HCT116 (cell line): Measurements from ENCODE around the gene EMILIN2. TPM values are rescaled to one million over a fixed set of nuclear protein-coding genes. Genes with fewer than 3 reads are reported as not detected.

Experiments used
- ATAC-seq: fragments of 200-7000 bp; cut with Tn5 transposase; 2 replicates; pipeline ENCODE4 v1.9.1; 2020; ENCODE audit warnings: mild to moderate bottlenecking, moderate library complexity
- BruUV-seq: library from RNA; stranded (reverse); fragments of 400-500 nt; replicated peaks from 2 replicates; lab custom pipeline; 2021; lab: Mats Ljungman, UMichigan
- CTCF ChIA-PET: fragments of 300-600 bp; sonication (Branson Sonifier 250); formaldehyde crosslinking; loops from one replicate; lab custom pipeline; 2021; ENCODE audit warnings: antibody characterized with exemption; lab: Charles Lee
- POLR2A ChIA-PET: fragments of 300-600, 350-600 bp; sonication (Branson Sonifier 250); formaldehyde crosslinking; loops from one replicate; lab custom pipeline; 2021; ENCODE audit warnings: antibody characterized with exemption; lab: Charles Lee
- RAD21 ChIA-PET, 2 experiments: fragments of 300-600 bp; sonication (Branson Sonifier 250); formaldehyde crosslinking; loops; one replicate each; lab custom pipeline; 2023; ENCODE audit warnings: low total read pairs in 2 of 2; ENCODE audit not compliant: uncharacterized antibody in 2 of 2, unreplicated experiment in 2 of 2, low non-redundant PET in 1 of 2; lab: Charles Lee
- DNase-seq: peaks from one replicate; pipeline ENCODE4 v3.0.0-alpha.2; 2010; ENCODE audit warnings: low read depth, low spot score
- H2AFZ ChIP-seq: fragments of 200-600 bp; shearing (Covaris generic), sonication (generic); 2 replicates; pipeline ENCODE4 v1.6.1; 2017; ENCODE audit warnings: low read depth, mixed run types, mixed read lengths, antibody characterized with exemption, low read length; ENCODE audit not compliant: poor library complexity, severe bottlenecking
- H3K27ac ChIP-seq: 2 replicates; pipeline ENCODE4 v1.5.1; 2012; ENCODE audit warnings: low read depth, low read length
- H3K27me3 ChIP-seq: fragments of 200-600 bp; sonication (generic); 2 replicates; pipeline ENCODE4 v1.6.1; 2016; ENCODE audit warnings: mixed run types, low read length, mixed read lengths; ENCODE audit not compliant: insufficient read depth
- H3K36me3 ChIP-seq, 2 experiments: fragments of 200-500 bp in 1 of 2; fragments of 200-600 bp in 1 of 2; sonication (Bioruptor generic) in 1 of 2; sonication (generic) in 1 of 2; 2 replicates each; pipeline versions ENCODE4 v1.5.1 to v1.6.1; 2014 to 2016; ENCODE audit warnings: low read length in 2 of 2, inconsistent platforms in 1 of 2, mixed read lengths in 1 of 2, mixed run types in 1 of 2; ENCODE audit not compliant: insufficient read depth in 2 of 2, control insufficient read depth in 1 of 2
- H3K4me1 ChIP-seq, 2 experiments: fragments of 200-600 bp in 1 of 2; sonication (generic) in 1 of 2; 2 replicates each; pipeline versions ENCODE4 v1.5.1 to v1.6.1; 2012 to 2017; ENCODE audit warnings: low read length in 2 of 2, inconsistent platforms in 1 of 2, mild to moderate bottlenecking in 1 of 2, mixed read lengths in 1 of 2, mixed run types in 1 of 2, moderate library complexity in 1 of 2; ENCODE audit not compliant: insufficient read depth in 2 of 2, control insufficient read depth in 1 of 2
- H3K4me2 ChIP-seq: fragments of 200-600 bp; sonication (generic); 2 replicates; pipeline ENCODE4 v1.6.1; 2017; ENCODE audit warnings: mixed run types, low read length, mixed read lengths
- H3K4me3 ChIP-seq, 2 experiments: fragments of 200-600 bp in 1 of 2; sonication (generic) in 1 of 2; replicated peaks in 1 of 2; 2 replicates each; pipeline ENCODE4 v1.5.1; 2011 to 2016; ENCODE audit warnings: low read length in 2 of 2, control low read depth in 1 of 2, low read depth in 1 of 2, mild to moderate bottlenecking in 1 of 2, mixed read lengths in 1 of 2, mixed run types in 1 of 2
- H3K79me2 ChIP-seq: fragments of 200-600 bp; sonication (generic); 2 replicates; pipeline ENCODE4 v1.6.1; 2017; ENCODE audit warnings: mild to moderate bottlenecking, mixed run types, low read length, moderate library complexity, mixed read lengths; ENCODE audit not compliant: insufficient read depth
- H3K9ac ChIP-seq: fragments of 200-600 bp; sonication (generic); 2 replicates; pipeline ENCODE4 v1.6.1; 2016; ENCODE audit warnings: low read length, mixed read lengths
- H3K9me2 ChIP-seq: fragments of 200-600 bp; sonication (generic), shearing (Covaris generic); 2 replicates; pipeline ENCODE4 v1.6.1; 2017; ENCODE audit warnings: mixed run types, mild to moderate bottlenecking, moderate library complexity; ENCODE audit not compliant: insufficient read depth
- H3K9me3 ChIP-seq, 2 experiments: fragments of 200-500 bp in 1 of 2; fragments of 200-600 bp in 1 of 2; sonication (Bioruptor generic) in 1 of 2; sonication (generic) in 1 of 2; 2 replicates each; pipeline ENCODE4 v1.6.1; 2014 to 2017; ENCODE audit warnings: low read length in 2 of 2, mixed read lengths in 2 of 2, inconsistent platforms in 1 of 2, low read depth in 1 of 2, mild to moderate bottlenecking in 1 of 2, mixed run types in 1 of 2, moderate library complexity in 1 of 2; ENCODE audit not compliant: control insufficient read depth in 1 of 2, insufficient read depth in 1 of 2
- H4K20me1 ChIP-seq: fragments of 200-600 bp; sonication (generic), shearing (Covaris generic); 2 replicates; pipeline ENCODE4 v1.6.1; 2017; ENCODE audit warnings: mixed run types, mild to moderate bottlenecking, moderate library complexity; ENCODE audit not compliant: insufficient read depth
- CEBPB ChIP-seq: IDR thresholded peaks from 2 replicates; pipeline ENCODE4 v1.6.1; 2012; ENCODE audit warnings: low read depth
- ELF1 ChIP-seq: IDR thresholded peaks from 2 replicates; pipeline ENCODE4 v1.6.1; 2012; ENCODE audit warnings: low read depth, borderline replicate concordance
- EZH2 ChIP-seq: fragments of 200-600 bp; sonication (generic); IDR thresholded peaks from 2 replicates; pipeline ENCODE4 v1.6.1; 2017; ENCODE audit warnings: antibody characterized with exemption, mixed run types
- EZH2phosphoT487 ChIP-seq: fragments of 200-600 bp; IDR thresholded peaks from 2 replicates; pipeline ENCODE4 v1.6.1; 2018; ENCODE audit warnings: antibody characterized with exemption, borderline replicate concordance
- JUND ChIP-seq: IDR thresholded peaks from 2 replicates; pipeline ENCODE4 v1.6.1; 2012
- POLR2A ChIP-seq: IDR thresholded peaks from 2 replicates; pipeline ENCODE4 v1.7.0; 2011; ENCODE audit warnings: borderline replicate concordance; ENCODE audit not compliant: insufficient read depth, insufficient read length; ENCODE audit errors: extremely low read depth
- RAD21 ChIP-seq: IDR thresholded peaks from 2 replicates; pipeline ENCODE4 v1.6.1; 2012; ENCODE audit warnings: low read depth, mild to moderate bottlenecking
- SIN3A ChIP-seq: IDR thresholded peaks from 2 replicates; pipeline ENCODE4 v1.6.1; 2012; ENCODE audit warnings: low read depth
- SRF ChIP-seq: IDR thresholded peaks from 2 replicates; pipeline ENCODE4 v1.6.1; 2012; ENCODE audit warnings: low read depth
- TCF7L2 ChIP-seq: IDR thresholded peaks from 2 replicates; pipeline ENCODE4 v1.7.0; 2011; ENCODE audit warnings: borderline replicate concordance, inconsistent platforms; ENCODE audit not compliant: insufficient read depth, insufficient read length; ENCODE audit errors: extremely low read depth
- YY1 ChIP-seq: IDR thresholded peaks from 2 replicates; pipeline ENCODE4 v1.6.1; 2011; ENCODE audit warnings: low read length, low read depth, moderate library complexity, mild to moderate bottlenecking; ENCODE audit not compliant: insufficient replicate concordance; ENCODE audit errors: extremely low read depth
- ZFX ChIP-seq: fragments of 450-650 bp; IDR thresholded peaks from 2 replicates; pipeline ENCODE4 v1.6.1; 2017
- intact Hi-C: fragments of 100-400 bp; cut with micrococcal nuclease; formaldehyde crosslinking; loops from 2 replicates; pipeline ENCODE4 v1.10.0; 2022
- total RNA-seq: library from RNA; stranded (reverse); gene quantifications from one replicate; pipeline ENCODE4 v1.2.1, GENCODE V29; 2021; ENCODE audit not compliant: unreplicated experiment
- TF ChIP-seq, protein P1 (sequence below): IDR thresholded peaks from 2 replicates; pipeline ENCODE4 v1.6.1; 2011; ENCODE audit warnings: mild to moderate bottlenecking, low read length, moderate library complexity; ENCODE audit not compliant: insufficient replicate concordance; ENCODE audit errors: extremely low read depth
- TF ChIP-seq, protein P2 (sequence below): IDR thresholded peaks from 2 replicates; pipeline ENCODE4 v1.6.1; 2012

The EMILIN2 gene
- total RNA-seq, 1 experiment from 2014 or later = 23.4 TPM

DNA sequence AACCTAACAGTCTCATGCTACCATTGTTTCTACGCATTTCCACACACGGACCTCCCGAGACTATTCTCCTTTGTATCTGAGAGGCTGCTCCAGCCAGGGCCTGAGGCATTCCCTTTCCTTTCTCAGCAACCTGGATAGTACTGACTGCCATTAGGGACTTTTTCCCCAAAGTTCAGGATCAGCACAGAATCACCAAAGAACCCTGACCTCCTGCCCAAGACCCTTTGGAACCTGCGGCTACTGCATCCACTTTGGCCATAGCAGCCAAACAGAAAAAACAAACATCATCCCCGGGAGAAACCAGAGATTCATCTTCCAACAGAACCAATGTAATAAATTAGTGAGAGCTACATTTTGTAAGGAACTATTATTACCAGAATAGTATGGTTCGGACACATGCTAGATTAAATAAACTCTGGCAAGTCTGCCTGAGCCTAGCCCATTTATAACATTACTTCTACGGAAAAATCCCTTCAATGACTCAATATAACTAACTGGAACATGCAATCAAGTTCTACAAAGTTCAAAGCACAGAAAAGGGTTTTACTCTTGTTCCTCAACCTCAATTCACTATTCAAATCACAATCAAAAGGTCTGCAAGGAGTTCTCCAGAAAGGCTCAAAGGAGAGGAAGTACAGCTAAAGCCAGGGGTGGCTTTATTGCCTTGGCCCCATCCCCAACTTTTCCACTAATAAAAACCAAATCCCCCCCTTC is 114.3 kb downstream of the EMILIN2 start:
- intact Hi-C loops = no loop called here
- CTCF ChIA-PET = interaction anchor here (1.6 kb wide), 1 partner anchor 13 kb away, joined by 6 read pairs; no protein-coding TSS in a partner anchor
- DNase-seq = no peak
- Histone ChIP-seq H3K27ac (no peak overlapping the region), H3K9ac (no peak overlapping the region), H3K79me2 (no peaks in the 10 kb centered on the region), H4K20me1 (no peaks in the 10 kb centered on the region), H3K4me1 (no peaks in the 10 kb centered on the region), H3K4me2 (no peak overlapping the region), H3K9me3 (no peaks in the 10 kb centered on the region), H3K27me3 (no peaks in the 10 kb centered on the region), H3K9me2 (no peaks in the 10 kb centered on the region), H2AFZ (no peak overlapping the region), H3K36me3 (no peaks in the 10 kb centered on the region), H3K4me3 (no peak overlapping the region)
- TF ChIP-seq, protein P1, sequence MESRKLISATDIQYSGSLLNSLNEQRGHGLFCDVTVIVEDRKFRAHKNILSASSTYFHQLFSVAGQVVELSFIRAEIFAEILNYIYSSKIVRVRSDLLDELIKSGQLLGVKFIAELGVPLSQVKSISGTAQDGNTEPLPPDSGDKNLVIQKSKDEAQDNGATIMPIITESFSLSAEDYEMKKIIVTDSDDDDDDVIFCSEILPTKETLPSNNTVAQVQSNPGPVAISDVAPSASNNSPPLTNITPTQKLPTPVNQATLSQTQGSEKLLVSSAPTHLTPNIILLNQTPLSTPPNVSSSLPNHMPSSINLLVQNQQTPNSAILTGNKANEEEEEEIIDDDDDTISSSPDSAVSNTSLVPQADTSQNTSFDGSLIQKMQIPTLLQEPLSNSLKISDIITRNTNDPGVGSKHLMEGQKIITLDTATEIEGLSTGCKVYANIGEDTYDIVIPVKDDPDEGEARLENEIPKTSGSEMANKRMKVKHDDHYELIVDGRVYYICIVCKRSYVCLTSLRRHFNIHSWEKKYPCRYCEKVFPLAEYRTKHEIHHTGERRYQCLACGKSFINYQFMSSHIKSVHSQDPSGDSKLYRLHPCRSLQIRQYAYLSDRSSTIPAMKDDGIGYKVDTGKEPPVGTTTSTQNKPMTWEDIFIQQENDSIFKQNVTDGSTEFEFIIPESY = no peak
- TF ChIP-seq, protein P2, sequence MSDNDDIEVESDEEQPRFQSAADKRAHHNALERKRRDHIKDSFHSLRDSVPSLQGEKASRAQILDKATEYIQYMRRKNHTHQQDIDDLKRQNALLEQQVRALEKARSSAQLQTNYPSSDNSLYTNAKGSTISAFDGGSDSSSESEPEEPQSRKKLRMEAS = no peak
- TF ChIP-seq TCF7L2 (no peak), ELF1 (no peak), YY1 (no peak), EZH2 (no peak), RAD21 (no peak), CEBPB (no peak), POLR2A (no peak), SRF (no peak), EZH2phosphoT487 (no peak), SIN3A (no peak), JUND (no peak), ZFX (no peak)
- POLR2A ChIA-PET = no interaction called here
- no peak for ATAC-seq
- RAD21 ChIA-PET = no interaction called here
- no TSS peak for BruUV-seq
